Right atrium auricular region (tissue), 2 donors: ENCODE data around the gene USP10. TPM values are rescaled to one million over a fixed set of nuclear protein-coding genes. Genes with fewer than 3 reads are reported as not detected.
A peak's percentile ranks its signal among the peaks of the same experiment; 100 is the strongest.
"Not testable (repeated sequence)": the region's sequence is repeated elsewhere in the genome, so short reads cannot be mapped to it uniquely, and the experiment has no call there.

Experiments used
- DNase-seq: peaks from one replicate; pipeline ENCODE4 v3.0.0-alpha.2; 2019; ENCODE audit warnings: low spot score
- H3K27ac ChIP-seq, 2 donors: fragments of 200-600 bp; sonication (generic); 1 replicate in 1 of 2; 2 replicates in 1 of 2; pipeline ENCODE4 v1.5.1; 2016 to 2019
- H3K27me3 ChIP-seq, 2 donors: fragments of 200-600 bp; sonication (generic); one replicate each; pipeline versions ENCODE4 v1.5.1 to v1.6.0; 2017 to 2019
- H3K36me3 ChIP-seq: fragments of 200-600 bp; sonication (generic); one replicate; pipeline ENCODE4 v1.5.1; 2016
- H3K4me1 ChIP-seq, 2 donors: fragments of 200-600 bp; sonication (generic); one replicate each; pipeline versions ENCODE4 v1.5.1 to v1.6.0; 2017 to 2019
- H3K4me3 ChIP-seq, 2 donors: fragments of 200-600 bp; sonication (generic); 1 replicate in 1 of 2; 2 replicates in 1 of 2; pipeline ENCODE4 v1.5.1; 2017 to 2019; ENCODE audit warnings: mild to moderate bottlenecking in 1 of 2, moderate library complexity in 1 of 2
- H3K9me3 ChIP-seq, 2 donors: fragments of 200-600 bp; sonication (generic); one replicate each; pipeline ENCODE4 v1.5.1; 2019
- total RNA-seq, 2 donors: library from RNA; depleted of rRNA; stranded (reverse); fragments of >200 nt; gene quantifications; one replicate each; pipeline ENCODE4 v1.1.0, GENCODE V29; 2016
- TF ChIP-seq, protein P1 (sequence below), 2 donors: fragments of 200-600 bp; sonication (generic); IDR thresholded peaks; one replicate each; pipeline ENCODE4 v1.5.1; 2019; ENCODE audit warnings: antibody characterized with exemption in 2 of 2

The USP10 gene
- total RNA-seq, 2 donors from 2014 or later: 44.9 to 52.3 TPM

DNA sequence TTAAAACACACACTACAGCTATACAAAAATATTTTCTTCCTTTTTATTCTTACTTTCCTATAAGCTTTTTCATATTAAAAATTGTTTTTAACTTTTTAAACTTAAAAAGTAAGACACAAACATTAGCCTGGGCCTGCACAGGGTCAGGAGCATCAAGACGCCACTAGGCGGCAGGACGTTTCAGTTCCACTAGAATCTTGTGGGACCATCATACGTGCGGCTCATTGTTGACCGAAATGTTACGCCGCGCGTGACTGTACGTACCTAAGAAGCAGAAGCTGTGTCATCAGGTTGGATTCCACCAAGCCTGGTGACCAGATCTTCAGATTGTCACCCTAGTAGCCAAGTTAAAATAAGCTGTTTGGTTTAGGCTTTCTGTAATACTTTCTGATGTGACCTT lies 47.1 kb downstream of the USP10 start:
- DNase-seq: no peak
- Histone ChIP-seq H3K4me3 (no peak overlapping the region), H3K9me3 (no peaks in the 10 kb centered on the region), H3K27me3 (no peaks in the 10 kb centered on the region), H3K4me1 (peaks cover 0 to 21% of the 10 kb centered on the region in 2 donors), H3K36me3 (peaks cover 9% of the 10 kb centered on the region), H3K27ac (no peak overlapping the region)
- TF ChIP-seq, protein P1, sequence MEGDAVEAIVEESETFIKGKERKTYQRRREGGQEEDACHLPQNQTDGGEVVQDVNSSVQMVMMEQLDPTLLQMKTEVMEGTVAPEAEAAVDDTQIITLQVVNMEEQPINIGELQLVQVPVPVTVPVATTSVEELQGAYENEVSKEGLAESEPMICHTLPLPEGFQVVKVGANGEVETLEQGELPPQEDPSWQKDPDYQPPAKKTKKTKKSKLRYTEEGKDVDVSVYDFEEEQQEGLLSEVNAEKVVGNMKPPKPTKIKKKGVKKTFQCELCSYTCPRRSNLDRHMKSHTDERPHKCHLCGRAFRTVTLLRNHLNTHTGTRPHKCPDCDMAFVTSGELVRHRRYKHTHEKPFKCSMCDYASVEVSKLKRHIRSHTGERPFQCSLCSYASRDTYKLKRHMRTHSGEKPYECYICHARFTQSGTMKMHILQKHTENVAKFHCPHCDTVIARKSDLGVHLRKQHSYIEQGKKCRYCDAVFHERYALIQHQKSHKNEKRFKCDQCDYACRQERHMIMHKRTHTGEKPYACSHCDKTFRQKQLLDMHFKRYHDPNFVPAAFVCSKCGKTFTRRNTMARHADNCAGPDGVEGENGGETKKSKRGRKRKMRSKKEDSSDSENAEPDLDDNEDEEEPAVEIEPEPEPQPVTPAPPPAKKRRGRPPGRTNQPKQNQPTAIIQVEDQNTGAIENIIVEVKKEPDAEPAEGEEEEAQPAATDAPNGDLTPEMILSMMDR (IDR thresholded peaks at IDR 0.05): no peak

DNA sequence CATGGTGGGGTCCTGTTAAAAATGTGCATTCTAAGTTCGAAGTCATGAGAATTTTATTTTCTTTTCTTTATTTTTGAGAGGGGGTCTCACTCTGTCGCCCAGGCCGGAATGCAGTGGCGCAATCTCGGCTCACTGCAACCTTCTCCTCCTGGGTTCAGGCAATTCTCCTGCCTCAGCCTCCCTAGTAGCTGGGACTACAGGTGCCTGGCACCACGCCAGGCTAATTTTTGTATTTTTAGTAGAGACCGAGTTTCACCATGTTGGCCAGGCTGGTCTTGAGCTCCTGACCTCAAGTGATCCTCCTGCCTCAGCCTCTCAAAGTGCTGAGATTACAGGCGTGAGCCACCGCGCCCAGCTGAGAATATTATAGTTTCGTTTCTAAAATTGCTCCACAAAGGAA lies 48.4 kb downstream of the USP10 start:
- not testable (repeated sequence) for H3K27me3 ChIP-seq, H3K9me3 ChIP-seq, DNase-seq, H3K4me3 ChIP-seq, H3K27ac ChIP-seq, H3K36me3 ChIP-seq
- peaks cover 0 to 12% of the 10 kb centered on the region in 2 donors for H3K4me1 ChIP-seq

DNA sequence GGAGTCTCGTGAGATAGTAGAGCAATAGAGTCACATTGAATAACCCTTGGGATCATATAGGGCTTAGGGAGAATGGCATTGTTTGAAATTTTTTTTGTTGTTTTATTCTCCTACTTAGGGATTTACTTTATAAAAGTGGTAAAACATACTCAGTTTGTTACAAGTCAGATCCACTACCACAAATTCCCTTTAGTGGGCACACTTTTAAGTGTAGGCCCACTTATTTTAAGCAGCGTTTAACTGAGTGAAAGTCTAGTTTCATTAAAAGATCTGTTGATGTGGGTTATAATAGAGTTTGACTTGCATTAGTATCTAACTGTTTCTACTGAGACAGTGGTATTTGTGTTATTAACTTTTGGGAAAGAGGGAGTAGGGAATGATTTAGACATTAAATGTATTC lies 49.3 kb downstream of the USP10 start:
- TF ChIP-seq, protein P1 (IDR thresholded peaks at IDR 0.05): no peak
- Histone ChIP-seq H3K27me3 (no peaks in the 10 kb centered on the region), H3K9me3 (no peaks in the 10 kb centered on the region), H3K36me3 (peaks cover 9% of the 10 kb centered on the region), H3K4me1 (peaks cover 0 to 20% of the 10 kb centered on the region in 2 donors), H3K4me3 (no peak overlapping the region), H3K27ac (peak overlapping the region in 1 of 2 donors; percentile 23)
- no peak for DNase-seq

DNA sequence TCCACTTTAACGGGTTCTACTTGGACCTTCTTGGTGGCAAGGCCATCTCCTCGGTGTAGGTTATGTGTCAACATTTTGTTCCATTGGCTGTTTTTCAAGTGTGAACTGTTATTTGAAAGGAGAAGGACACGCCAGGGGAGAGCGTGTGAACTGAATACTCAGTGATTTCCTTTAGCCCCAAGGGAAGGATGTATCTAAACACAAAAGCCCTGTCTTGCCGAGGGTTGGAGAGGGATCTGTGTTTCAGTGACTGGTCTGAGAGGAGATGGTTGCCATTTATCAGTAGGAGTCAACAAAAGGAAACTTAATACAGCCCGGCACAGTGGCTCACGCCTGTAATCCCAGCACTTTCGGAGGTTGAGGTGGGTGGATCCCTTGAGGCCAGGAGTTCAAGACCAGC lies 50.0 kb downstream of the USP10 start:
- H3K27me3 ChIP-seq: no peaks in the 10 kb centered on the region
- no peak overlapping the region for H3K4me3 ChIP-seq
- H3K36me3 ChIP-seq: peaks cover 8% of the 10 kb centered on the region
- no peak for DNase-seq
- TF ChIP-seq, protein P1 (IDR thresholded peaks at IDR 0.05): no peak
- peaks cover 0 to 28% of the 10 kb centered on the region in 2 donors for H3K4me1 ChIP-seq
- H3K9me3 ChIP-seq: no peaks in the 10 kb centered on the region
- H3K27ac ChIP-seq: peak overlapping the region in 1 of 2 donors; percentile 23

DNA sequence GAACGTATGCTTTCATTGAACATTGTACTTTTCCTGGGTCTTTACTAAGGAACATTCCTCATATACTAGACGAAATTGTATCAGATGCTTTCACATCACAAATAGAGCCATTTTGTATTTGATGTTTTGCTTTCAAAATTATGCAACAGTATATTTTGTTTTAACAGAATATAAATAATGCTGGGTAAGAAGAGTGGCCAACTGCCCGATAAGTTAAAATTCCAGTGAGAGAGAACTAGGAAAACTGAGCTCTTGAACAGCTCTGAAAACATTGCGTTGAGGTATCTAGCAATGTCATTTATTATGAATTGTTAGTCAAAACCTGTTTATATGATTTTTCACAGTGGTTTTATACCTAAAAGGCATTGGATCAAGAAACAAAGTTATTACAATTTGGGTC lies 50.8 kb downstream of the USP10 start:
- H3K27ac ChIP-seq: peak overlapping the region in 1 of 2 donors; percentile 23
- peaks cover 0 to 34% of the 10 kb centered on the region in 2 donors for H3K4me1 ChIP-seq
- no peaks in the 10 kb centered on the region for H3K27me3 ChIP-seq
- no peak for DNase-seq
- TF ChIP-seq, protein P1 (IDR thresholded peaks at IDR 0.05): no peak
- H3K36me3 ChIP-seq: peaks cover under 1% of the 10 kb centered on the region
- no peaks in the 10 kb centered on the region for H3K9me3 ChIP-seq
- no peak overlapping the region for H3K4me3 ChIP-seq

DNA sequence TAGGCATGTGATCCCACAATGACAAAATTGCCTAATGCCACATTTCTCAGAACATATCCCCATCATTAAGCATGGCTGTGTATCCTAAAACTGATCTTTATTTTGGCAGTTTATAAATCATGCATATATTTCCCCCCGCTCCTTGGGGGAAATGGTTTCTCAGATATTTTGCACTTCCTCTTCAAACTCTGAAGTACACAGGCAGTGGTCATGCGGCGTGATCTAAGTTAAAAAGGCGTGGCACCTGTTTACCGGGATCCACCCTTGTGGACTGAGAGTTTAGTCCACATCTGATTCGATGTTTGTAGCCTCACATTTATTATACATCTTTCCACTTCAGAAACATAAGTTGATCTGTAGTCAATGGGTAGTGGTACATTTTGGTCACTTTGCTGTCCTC lies 51.4 kb downstream of the USP10 start:
- Histone ChIP-seq H3K9me3 (no peaks in the 10 kb centered on the region), H3K27ac (no peak overlapping the region), H3K4me1 (peaks cover 0 to 34% of the 10 kb centered on the region in 2 donors), H3K36me3 (no peaks in the 10 kb centered on the region), H3K27me3 (no peaks in the 10 kb centered on the region), H3K4me3 (no peak overlapping the region)
- no peak for DNase-seq
- TF ChIP-seq, protein P1 (IDR thresholded peaks at IDR 0.05): no peak
